Measurements from ENCODE around the gene RCBTB2. TPM values are rescaled to one million over a fixed set of nuclear protein-coding genes. Genes with fewer than 3 reads are reported as not detected.
A peak's percentile ranks its signal among the peaks of the same experiment; 100 is the strongest.

RCBTB2 gene
- total and polyA plus RNA-seq, 2 donors (not counting 3 experiments of a cell fraction or from before 2014, with no cell fraction given): 10.7 to 12.6 TPM

- no peaks in the 10 kb centered on the region for H3K27me3 ChIP-seq (ENCODE audit: control insufficient read depth in 2 of 2, insufficient read depth in 2 of 2, low read length in 2 of 2)
- intact Hi-C loops (cut with micrococcal nuclease) (loop anchor here (1.0 kb wide), 1 partner anchor 46 kb away; no protein-coding TSS in a partner anchor), dilution Hi-C loops (cut with MboI; ENCODE audit: extremely low pct_ligation_motif_present, low sequenced_read_pairs) (no loop called here)
- no peaks in the 10 kb centered on the region for H3K9me3 ChIP-seq (replicated peaks; ENCODE audit: control insufficient read depth, insufficient read depth, low read length)
- TF ChIP-seq MYC (IDR thresholded peaks at IDR 0.05; ENCODE audit: low read depth, low read length): no peak
- no peak for TF ChIP-seq JUN (IDR thresholded peaks at IDR 0.05; ENCODE audit: borderline replicate concordance, insufficient read depth, insufficient read length, low read depth)
- no peak for TF ChIP-seq POLR2A (IDR thresholded peaks at IDR 0.05; ENCODE audit: low read depth, low read length)
- TF ChIP-seq MAX (IDR thresholded peaks at IDR 0.05; ENCODE audit: insufficient read depth, insufficient read length): no peak
- TF ChIP-seq GATA2 (IDR thresholded peaks at IDR 0.05; ENCODE audit: insufficient read depth, insufficient read length, low read depth, low read length): no peak
- no peak for TF ChIP-seq EZH2 (IDR thresholded peaks at IDR 0.05; ENCODE audit: borderline replicate concordance, low read depth, low read length, severe bottlenecking)
- TF ChIP-seq, protein P1, sequence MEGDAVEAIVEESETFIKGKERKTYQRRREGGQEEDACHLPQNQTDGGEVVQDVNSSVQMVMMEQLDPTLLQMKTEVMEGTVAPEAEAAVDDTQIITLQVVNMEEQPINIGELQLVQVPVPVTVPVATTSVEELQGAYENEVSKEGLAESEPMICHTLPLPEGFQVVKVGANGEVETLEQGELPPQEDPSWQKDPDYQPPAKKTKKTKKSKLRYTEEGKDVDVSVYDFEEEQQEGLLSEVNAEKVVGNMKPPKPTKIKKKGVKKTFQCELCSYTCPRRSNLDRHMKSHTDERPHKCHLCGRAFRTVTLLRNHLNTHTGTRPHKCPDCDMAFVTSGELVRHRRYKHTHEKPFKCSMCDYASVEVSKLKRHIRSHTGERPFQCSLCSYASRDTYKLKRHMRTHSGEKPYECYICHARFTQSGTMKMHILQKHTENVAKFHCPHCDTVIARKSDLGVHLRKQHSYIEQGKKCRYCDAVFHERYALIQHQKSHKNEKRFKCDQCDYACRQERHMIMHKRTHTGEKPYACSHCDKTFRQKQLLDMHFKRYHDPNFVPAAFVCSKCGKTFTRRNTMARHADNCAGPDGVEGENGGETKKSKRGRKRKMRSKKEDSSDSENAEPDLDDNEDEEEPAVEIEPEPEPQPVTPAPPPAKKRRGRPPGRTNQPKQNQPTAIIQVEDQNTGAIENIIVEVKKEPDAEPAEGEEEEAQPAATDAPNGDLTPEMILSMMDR (IDR thresholded peaks at IDR 0.05; ENCODE audit: extremely low read depth in 1 of 2, insufficient read depth in 1 of 2, low read depth in 1 of 2, low read length in 2 of 2): no peak
- TF ChIP-seq FOS (IDR thresholded peaks at IDR 0.05; ENCODE audit: borderline replicate concordance, insufficient read depth, low read length): no peak
- TF ChIP-seq POLR2AphosphoS5 (IDR thresholded peaks at IDR 0.05; ENCODE audit: insufficient read depth, low read depth, low read length): no peak
- H3K4me1 ChIP-seq (ENCODE audit: control insufficient read depth, extremely low read depth, insufficient read depth, low read length): peaks cover 41% of the 10 kb centered on the region
- peaks cover 0 to 1% of the 10 kb centered on the region in 2 experiments for H3K36me3 ChIP-seq (ENCODE audit: control insufficient read depth in 2 of 2, extremely low read depth in 1 of 2, insufficient read depth in 2 of 2, low read length in 2 of 2)
- no peak overlapping the region for H3K9ac ChIP-seq (replicated peaks; ENCODE audit: extremely low read depth, insufficient read depth, low read length)
- peaks cover 8% of the 10 kb centered on the region for H3K79me2 ChIP-seq (ENCODE audit: control insufficient read depth, insufficient read depth, low read length)
- peak overlapping the region; percentile 89 for H3K4me2 ChIP-seq (ENCODE audit: insufficient read depth, low read length)
- H4K20me1 ChIP-seq (replicated peaks; ENCODE audit: control insufficient read depth, extremely low read depth, insufficient read depth, low read length): no peaks in the 10 kb centered on the region
- no peak overlapping the region for H2AFZ ChIP-seq (ENCODE audit: low read depth, low read length)
- DNase-seq (ENCODE audit: low read depth, low spot score) (no peak), FAIRE-seq (no peak)
- H3K27ac ChIP-seq (ENCODE audit: insufficient read depth, low read depth, low read length): peak overlapping the region; percentile 3
- ChIA-PET POLR2A (no interaction called here), CTCF (no interaction called here)
- no peaks in the 10 kb centered on the region for H3K9me1 ChIP-seq (replicated peaks; ENCODE audit: control insufficient read depth, extremely low read depth, insufficient read depth, low read length)
- BruUV-seq (replicated peaks): no TSS peak
- H3K4me3 ChIP-seq (replicated peaks in 1 of 3; ENCODE audit: insufficient read depth in 1 of 3, low read depth in 1 of 3, low read length in 3 of 3): no peak overlapping the region
Observed at GRCh38 chr13:48449656-48450055, 83.2 kb downstream of the RCBTB2 start.

Data from endothelial cell of umbilical vein (primary cell).